Tibial nerve (tissue), 4 donors: ENCODE measurements around the gene SYT7. TPM values are rescaled to one million over a fixed set of nuclear protein-coding genes. Genes with fewer than 3 reads are reported as not detected.
"Not testable (repeated sequence)": the region's sequence is repeated elsewhere in the genome, so short reads cannot be mapped to it uniquely, and the experiment has no call there.

Source experiments
- DNase-seq, 2 donors: peaks; one replicate each; pipeline ENCODE4 v3.0.0-alpha.2; 2019; ENCODE audit warnings: low spot score in 2 of 2
- H3K27ac ChIP-seq, 4 donors: fragments of 200-600 bp; sonication (generic) in 3 of 4; one replicate each; pipeline ENCODE4 v1.5.1; 2017 to 2019; ENCODE audit warnings: mild to moderate bottlenecking in 1 of 4
- H3K27me3 ChIP-seq, 2 donors: fragments of 200-600 bp; sonication (generic) in 1 of 2; one replicate each; pipeline versions ENCODE4 v1.5.1 to v1.6.0; 2017 to 2019
- H3K36me3 ChIP-seq, 3 donors: fragments of 200-600 bp; sonication (generic); one replicate each; pipeline ENCODE4 v1.5.1; 2018 to 2019
- H3K4me1 ChIP-seq, 4 donors: fragments of 200-600 bp; sonication (generic) in 3 of 4; one replicate each; pipeline ENCODE4 v1.5.1; 2017 to 2019
- H3K4me3 ChIP-seq, 4 donors: fragments of 200-600 bp; sonication (generic) in 3 of 4; one replicate each; pipeline ENCODE4 v1.5.1; 2017 to 2019; ENCODE audit warnings: mild to moderate bottlenecking in 1 of 4, moderate library complexity in 1 of 4
- H3K9me3 ChIP-seq, 4 donors: fragments of 200-600 bp; sonication (generic) in 3 of 4; one replicate each; pipeline ENCODE4 v1.5.1; 2017 to 2019
- EP300 ChIP-seq, 2 donors: sonication (generic); formaldehyde crosslinking; IDR thresholded peaks; one replicate each; pipeline ENCODE4 v1.6.1; 2017; ENCODE audit warnings: antibody characterized with exemption in 2 of 2, mild to moderate bottlenecking in 1 of 2
- POLR2A ChIP-seq, 2 donors: fragments of 450-650 bp; IDR thresholded peaks; one replicate each; pipeline ENCODE4 v1.6.1; 2017; ENCODE audit warnings: antibody characterized with exemption in 2 of 2, mild to moderate bottlenecking in 2 of 2, moderate library complexity in 2 of 2
- WGBS, 2 donors: methylation state at CpG; one replicate each; pipeline ENCODE4 v1.1.5; 2018; 5-methylcytosine and 5-hydroxymethylcytosine counted together
- small RNA-seq: library from RNA; depleted of rRNA; stranded (forward); fragments of <200 nt; gene quantifications from one replicate; pipeline ENCODE3, GENCODE V24; 2016
- total RNA-seq, 4 donors: library from RNA; depleted of rRNA; stranded (reverse); fragments of >200 nt; gene quantifications; one replicate each; pipeline ENCODE4 v1.1.0, GENCODE V29; 2016
- TF ChIP-seq, protein P1 (sequence below), 5 experiments: fragments of 200-600 bp in 3 of 5; fragments of 450-650 bp in 2 of 5; sonication (generic) in 3 of 5; IDR thresholded peaks; one replicate each; pipeline ENCODE4 v1.5.1; 2016 to 2019; ENCODE audit warnings: antibody characterized with exemption in 5 of 5, mild to moderate bottlenecking in 3 of 5, moderate library complexity in 2 of 5

The SYT7 gene
- total RNA-seq, 4 donors from 2014 or later = 1.2 to 2.5 (median 1.8) TPM

DNA sequence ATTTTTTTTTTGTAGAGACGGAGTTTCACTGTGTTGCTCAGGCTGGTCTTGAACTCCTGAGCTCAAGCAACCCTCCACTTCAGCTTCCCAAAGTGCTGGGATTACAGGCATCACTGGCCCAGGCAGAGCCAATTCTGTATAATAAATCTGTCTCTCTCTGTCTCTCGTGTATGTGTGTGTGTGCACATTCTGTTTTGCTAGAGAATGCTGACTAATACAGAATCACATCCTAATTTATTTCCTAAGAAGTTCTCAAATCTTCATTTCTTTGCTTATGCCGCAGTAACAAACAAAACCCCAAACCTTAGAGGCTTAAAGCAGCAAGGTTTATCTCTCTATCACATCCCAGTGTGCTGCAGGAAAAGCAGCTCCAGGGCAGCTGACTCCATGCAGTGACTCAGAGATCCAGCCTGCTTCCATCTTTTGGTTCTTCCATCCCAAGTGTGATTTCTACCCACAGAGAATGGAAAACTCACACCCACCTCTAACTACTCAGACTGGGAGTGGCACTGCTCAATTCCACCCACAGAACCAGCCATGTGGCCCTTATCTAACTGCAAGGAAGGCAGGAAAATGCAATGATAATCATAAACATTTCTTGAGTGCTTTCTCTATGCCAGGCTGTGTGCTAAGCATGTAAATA, 107.4 kb downstream of the SYT7 start:
- 78 to 82% methylated on average over 3 of the region's 3 CpGs for WGBS, 2 donors
- H3K9me3 ChIP-seq = peaks cover 0 to 7% (median 0%) of the 10 kb centered on the region in 4 donors
- H3K4me1 ChIP-seq = peaks cover 0 to 51% (median 10%) of the 10 kb centered on the region in 4 donors
- H3K27me3 ChIP-seq = no peaks in the 10 kb centered on the region
- no peak overlapping the region for H3K4me3 ChIP-seq
- DNase-seq = no peak
- H3K36me3 ChIP-seq = peaks cover 0 to 43% (median 0%) of the 10 kb centered on the region in 3 donors
- peak overlapping the region in 2 of 4 donors; percentile 73 to 85 for H3K27ac ChIP-seq
- TF ChIP-seq POLR2A (IDR thresholded peaks at IDR 0.05) = no peak
- TF ChIP-seq EP300 (IDR thresholded peaks at IDR 0.05) = no peak
- TF ChIP-seq, protein P1, sequence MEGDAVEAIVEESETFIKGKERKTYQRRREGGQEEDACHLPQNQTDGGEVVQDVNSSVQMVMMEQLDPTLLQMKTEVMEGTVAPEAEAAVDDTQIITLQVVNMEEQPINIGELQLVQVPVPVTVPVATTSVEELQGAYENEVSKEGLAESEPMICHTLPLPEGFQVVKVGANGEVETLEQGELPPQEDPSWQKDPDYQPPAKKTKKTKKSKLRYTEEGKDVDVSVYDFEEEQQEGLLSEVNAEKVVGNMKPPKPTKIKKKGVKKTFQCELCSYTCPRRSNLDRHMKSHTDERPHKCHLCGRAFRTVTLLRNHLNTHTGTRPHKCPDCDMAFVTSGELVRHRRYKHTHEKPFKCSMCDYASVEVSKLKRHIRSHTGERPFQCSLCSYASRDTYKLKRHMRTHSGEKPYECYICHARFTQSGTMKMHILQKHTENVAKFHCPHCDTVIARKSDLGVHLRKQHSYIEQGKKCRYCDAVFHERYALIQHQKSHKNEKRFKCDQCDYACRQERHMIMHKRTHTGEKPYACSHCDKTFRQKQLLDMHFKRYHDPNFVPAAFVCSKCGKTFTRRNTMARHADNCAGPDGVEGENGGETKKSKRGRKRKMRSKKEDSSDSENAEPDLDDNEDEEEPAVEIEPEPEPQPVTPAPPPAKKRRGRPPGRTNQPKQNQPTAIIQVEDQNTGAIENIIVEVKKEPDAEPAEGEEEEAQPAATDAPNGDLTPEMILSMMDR (IDR thresholded peaks at IDR 0.05) = no peak

DNA sequence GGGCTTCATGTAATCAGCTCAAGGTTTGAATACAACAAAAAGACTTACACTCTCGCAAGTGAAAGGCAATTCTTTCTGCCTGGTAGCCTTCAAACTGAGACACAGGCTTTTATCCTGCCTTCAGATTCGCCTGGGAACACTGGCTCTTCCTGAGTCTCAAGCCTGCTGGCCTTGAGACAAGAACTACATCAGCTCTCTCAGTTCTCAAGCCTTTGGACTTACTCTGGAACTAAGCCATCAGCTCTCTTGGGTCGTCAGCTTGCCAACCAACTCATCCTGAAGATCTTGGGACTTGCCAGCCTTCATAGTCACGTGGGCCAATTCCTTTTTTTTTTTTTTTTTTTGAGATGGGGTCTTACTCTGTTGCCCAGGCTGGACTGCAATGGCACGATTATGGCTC, 108.0 kb downstream of the SYT7 start:
- TF ChIP-seq POLR2A (IDR thresholded peaks at IDR 0.05) = no peak
- TF ChIP-seq, protein P1 (IDR thresholded peaks at IDR 0.05) = no peak
- no peak for TF ChIP-seq EP300 (IDR thresholded peaks at IDR 0.05)
- Histone ChIP-seq H3K4me1 (peaks cover 0 to 48% (median 9%) of the 10 kb centered on the region in 4 donors), H3K36me3 (peaks cover 0 to 47% (median 0%) of the 10 kb centered on the region in 3 donors), H3K4me3 (no peak overlapping the region), H3K27ac (peak overlapping the region; percentile 9 to 85 (median 62)), H3K9me3 (peaks cover 0 to 7% (median 0%) of the 10 kb centered on the region in 4 donors), H3K27me3 (no peaks in the 10 kb centered on the region)
- WGBS, 2 donors = 45 to 64% methylated on average over 5 of the region's 5 CpGs
- DNase-seq = peak; percentile 42 to 67

DNA sequence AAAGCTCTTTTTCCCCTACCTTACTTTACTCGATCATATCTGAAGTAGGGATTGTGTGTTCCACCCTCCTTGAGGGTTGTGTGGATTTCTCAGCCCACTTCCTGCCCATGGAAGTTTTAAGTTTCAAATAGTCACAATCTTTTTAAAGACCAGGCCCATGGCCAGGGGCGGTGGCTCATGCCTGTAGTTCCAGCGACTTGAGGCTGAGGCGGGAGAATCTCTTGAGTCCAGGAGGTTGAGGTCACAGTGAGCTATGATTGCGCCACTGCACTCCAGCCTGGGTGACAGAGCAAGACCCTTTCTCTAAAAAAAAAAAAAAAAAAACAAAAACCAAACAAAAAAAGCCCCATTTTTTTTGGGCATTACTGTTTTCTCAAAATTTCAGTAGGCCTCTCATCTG, 108.6 kb downstream of the SYT7 start:
- Histone ChIP-seq H3K27me3 (no peaks in the 10 kb centered on the region), H3K4me3 (no peak overlapping the region), H3K9me3 (peaks cover 0 to 7% (median 0%) of the 10 kb centered on the region in 4 donors), H3K4me1 (peaks cover 0 to 42% (median 3%) of the 10 kb centered on the region in 4 donors), H3K36me3 (peaks cover 0 to 47% (median 0%) of the 10 kb centered on the region in 3 donors), H3K27ac (peak overlapping the region; percentile 51 to 85 (median 62))
- TF ChIP-seq EP300 (IDR thresholded peaks at IDR 0.05) = peak in 1 of 2 donors; percentile 47
- TF ChIP-seq, protein P1 (IDR thresholded peaks at IDR 0.05) = no peak
- 47 to 62% methylated on average over 5 of the region's 5 CpGs for WGBS, 2 donors
- DNase-seq = peak; percentile 67 to 71

DNA sequence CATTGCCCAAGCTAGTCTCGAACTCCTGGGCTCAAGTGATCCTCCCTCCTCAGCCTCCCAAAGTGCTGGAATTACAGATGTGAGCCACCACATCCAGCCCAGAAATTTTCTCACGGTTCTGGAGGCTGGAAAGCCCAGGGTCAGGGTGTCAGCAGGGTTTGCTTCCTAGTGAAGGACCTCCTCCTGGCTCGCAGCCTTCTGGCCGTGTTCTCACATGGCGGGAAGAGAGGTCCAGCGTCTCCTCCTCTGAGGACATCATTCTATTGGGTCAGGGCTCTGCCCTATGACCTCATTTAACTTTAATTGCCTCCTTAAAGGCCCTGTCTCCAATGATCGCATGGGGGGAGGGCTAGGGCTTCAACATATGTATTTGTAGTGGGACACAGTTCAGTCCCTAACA, 112.9 kb downstream of the SYT7 start:
- 40 to 43% methylated on average over 7 of the region's 7 CpGs for WGBS, 2 donors
- Histone ChIP-seq H3K9me3 (no peaks in the 10 kb centered on the region), H3K4me3 (no peak overlapping the region), H3K4me1 (peaks cover 0 to 9% (median 0%) of the 10 kb centered on the region in 4 donors), H3K27me3 (no peaks in the 10 kb centered on the region), H3K36me3 (peaks cover 0 to 44% (median 0%) of the 10 kb centered on the region in 3 donors), H3K27ac (no peak overlapping the region)
- TF ChIP-seq EP300 (IDR thresholded peaks at IDR 0.05) (no peak), POLR2A (IDR thresholded peaks at IDR 0.05) (no peak)
- TF ChIP-seq, protein P1 (IDR thresholded peaks at IDR 0.05) = no peak
- DNase-seq = no peak

DNA sequence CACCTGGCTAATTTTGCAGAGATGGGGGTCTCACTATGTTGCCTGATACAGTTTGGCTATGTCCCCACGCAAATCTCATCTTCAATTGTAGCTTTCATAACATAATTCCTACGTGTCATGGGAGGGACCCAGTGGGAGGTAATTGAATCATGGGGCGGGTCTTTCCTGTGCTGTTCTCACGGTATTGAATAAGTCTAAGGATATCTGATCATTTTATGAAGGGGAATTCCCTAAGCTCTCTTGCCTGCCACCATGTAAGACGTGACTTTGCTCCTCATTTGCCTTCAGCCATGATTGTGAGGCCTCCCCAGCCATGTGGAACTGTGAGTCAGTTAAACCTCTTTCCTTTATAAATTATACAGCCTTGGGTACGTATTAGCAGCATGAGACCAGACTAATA, 113.3 kb downstream of the SYT7 start:
- not testable (repeated sequence) for H3K4me1 ChIP-seq, H3K9me3 ChIP-seq, H3K4me3 ChIP-seq, DNase-seq, H3K27me3 ChIP-seq
- H3K36me3 ChIP-seq = peaks cover 0 to 43% (median 0%) of the 10 kb centered on the region in 3 donors
- peak overlapping the region in 1 of 4 donors; percentile 20 for H3K27ac ChIP-seq
- WGBS, 2 donors = 74 to 82% methylated on average over 6 of the region's 6 CpGs

Small RNAs within 50 kb of the gene (small RNA-seq; reads per million reads assigned to genes)
- not detected for gene MIR4488

Other genes starting within 250 kb of the SYT7 start
- gene DDB1, start 248.0 kb downstream of the SYT7 start, total RNA-seq = 100 to 1,000 TPM; 100 to 138 (median 113) TPM
- 10 to 100 TPM; 15.0 to 39.6 (median 24.5) TPM for gene TKFC, start 247.8 kb downstream of the SYT7 start, total RNA-seq
- gene CYB561A3, start 219.2 kb downstream of the SYT7 start, total RNA-seq = 10 to 100 TPM; 44.2 to 68.2 (median 45.8) TPM
- 10 to 100 TPM; 20.5 to 31.4 (median 26.9) TPM for gene TMEM138, start 218.7 kb downstream of the SYT7 start, total RNA-seq
- gene TMEM216, start 188.5 kb downstream of the SYT7 start, total RNA-seq = 10 to 100 TPM; 14.2 to 21.9 (median 14.6) TPM
- 10 to 100 TPM; 38.1 to 48.6 (median 44.7) TPM for gene CPSF7, start 151.1 kb downstream of the SYT7 start, total RNA-seq
- 10 to 100 TPM; 26.4 to 88.1 (median 70.3) TPM for gene SDHAF2, start 151.0 kb downstream of the SYT7 start, total RNA-seq
- 1 to 10 TPM in 2 of 4 donors, under 1 TPM in 2; 0.21 to 3.6 (median 1.0) TPM for gene LRRC10B, start 72.3 kb downstream of the SYT7 start, total RNA-seq
- 1 to 10 TPM; 1.1 to 5.4 (median 3.0) TPM for gene DAGLA, start 99.3 kb upstream of the SYT7 start, total RNA-seq
- 1 to 10 TPM; 1.0 to 7.5 (median 2.1) TPM for gene MYRF, start 171.6 kb upstream of the SYT7 start, total RNA-seq
- gene TMEM258, start 211.5 kb upstream of the SYT7 start, total RNA-seq = 10 to 100 TPM; 21.9 to 56.7 (median 45.2) TPM
- gene FEN1, start 211.8 kb upstream of the SYT7 start, total RNA-seq = 10 to 100 TPM in 1 of 4 donors, 1 to 10 TPM in 3; 4.5 to 11.0 (median 4.6) TPM
- 10 to 100 TPM; 33.7 to 61.6 (median 47.0) TPM for gene FADS1, start 235.9 kb upstream of the SYT7 start, total RNA-seq
- 10 to 100 TPM; 17.4 to 59.2 (median 32.7) TPM for gene FADS2, start 247.2 kb upstream of the SYT7 start, total RNA-seq